A673 (cell line): ENCODE results near the gene RXRA.

Experiments used
- EZH2 ChIP-seq: fragments of 200-600 bp; sonication (generic); IDR thresholded peaks from 2 replicates; pipeline ENCODE4 v1.6.1; 2017; ENCODE audit warnings: borderline replicate concordance, low read depth, mild to moderate bottlenecking, mixed read lengths, antibody characterized with exemption, low read length; ENCODE audit not compliant: poor library complexity, severe bottlenecking
- TF ChIP-seq, protein P1 (sequence below): fragments of 300-800, 200-600 bp; sonication (generic); conservative IDR thresholded peaks from 2 replicates; pipeline ENCODE4 v1.5.1; 2017; ENCODE audit warnings: low read depth, mild to moderate bottlenecking, antibody characterized with exemption, low read length, moderate library complexity, mixed read lengths

DNA sequence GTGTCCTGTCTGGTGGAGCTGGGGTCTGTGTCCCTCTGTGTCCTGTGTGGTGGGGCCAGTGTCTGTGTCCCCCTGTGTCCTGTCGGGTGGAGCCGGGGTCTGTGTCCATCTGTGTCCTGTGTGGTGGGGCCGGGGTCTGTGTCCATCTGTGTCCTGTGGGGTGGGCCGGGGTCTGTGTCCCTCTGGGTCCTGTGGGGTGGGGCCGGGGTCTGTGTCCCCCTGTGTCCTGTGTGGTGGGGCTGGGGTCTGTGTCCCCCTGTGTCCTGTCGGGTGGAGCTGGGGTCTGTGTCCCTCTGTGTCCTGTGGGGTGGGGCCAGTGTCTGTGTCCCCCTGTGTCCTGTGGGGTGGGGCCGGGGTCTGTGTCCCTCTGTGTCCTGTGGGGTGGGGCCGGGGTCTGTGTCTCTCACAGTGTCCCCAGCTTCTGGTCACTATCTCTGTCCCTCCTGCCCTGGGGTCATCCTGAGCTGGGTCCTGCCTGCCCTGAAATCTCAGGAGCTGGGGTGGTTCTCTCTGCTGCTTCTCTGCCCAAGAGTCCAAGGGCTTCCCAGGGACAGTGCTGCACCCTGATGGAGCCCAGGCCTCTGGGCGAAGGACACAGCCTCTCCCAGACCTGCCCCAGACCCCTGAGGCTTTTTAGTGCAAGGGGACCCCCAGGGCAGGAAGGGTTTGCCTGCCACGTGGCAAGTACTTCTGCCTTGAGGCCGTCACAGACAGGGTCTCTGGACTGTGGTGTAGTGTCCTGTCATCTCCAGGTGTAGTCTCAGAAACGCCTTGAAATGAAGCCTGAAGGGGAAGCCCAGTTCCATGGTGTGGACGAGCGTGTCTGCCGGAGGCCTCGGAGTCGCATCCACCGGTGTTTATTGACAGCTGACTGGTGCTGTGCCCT lies 131.3 kb downstream of the RXRA start:
- TF ChIP-seq, protein P1, sequence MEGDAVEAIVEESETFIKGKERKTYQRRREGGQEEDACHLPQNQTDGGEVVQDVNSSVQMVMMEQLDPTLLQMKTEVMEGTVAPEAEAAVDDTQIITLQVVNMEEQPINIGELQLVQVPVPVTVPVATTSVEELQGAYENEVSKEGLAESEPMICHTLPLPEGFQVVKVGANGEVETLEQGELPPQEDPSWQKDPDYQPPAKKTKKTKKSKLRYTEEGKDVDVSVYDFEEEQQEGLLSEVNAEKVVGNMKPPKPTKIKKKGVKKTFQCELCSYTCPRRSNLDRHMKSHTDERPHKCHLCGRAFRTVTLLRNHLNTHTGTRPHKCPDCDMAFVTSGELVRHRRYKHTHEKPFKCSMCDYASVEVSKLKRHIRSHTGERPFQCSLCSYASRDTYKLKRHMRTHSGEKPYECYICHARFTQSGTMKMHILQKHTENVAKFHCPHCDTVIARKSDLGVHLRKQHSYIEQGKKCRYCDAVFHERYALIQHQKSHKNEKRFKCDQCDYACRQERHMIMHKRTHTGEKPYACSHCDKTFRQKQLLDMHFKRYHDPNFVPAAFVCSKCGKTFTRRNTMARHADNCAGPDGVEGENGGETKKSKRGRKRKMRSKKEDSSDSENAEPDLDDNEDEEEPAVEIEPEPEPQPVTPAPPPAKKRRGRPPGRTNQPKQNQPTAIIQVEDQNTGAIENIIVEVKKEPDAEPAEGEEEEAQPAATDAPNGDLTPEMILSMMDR: no peak
- TF ChIP-seq EZH2: no peak
